GM12864 (cell line): Measurements from ENCODE around the gene PEX1.

Experiments
- DNase-seq: peaks from one replicate; pipeline ENCODE4 v3.0.0-alpha.2; 2011; ENCODE audit warnings: low read depth
- H3K4me3 ChIP-seq: 2 replicates; pipeline ENCODE4 v1.5.1; 2011; ENCODE audit warnings: mild to moderate bottlenecking, low read depth, low read length, control low read depth
- CTCF ChIP-seq: IDR thresholded peaks from 2 replicates; pipeline ENCODE4 v1.5.1; 2011; ENCODE audit warnings: low read depth, mild to moderate bottlenecking, moderate library complexity, low read length, control low read depth, inconsistent platforms; ENCODE audit errors: missing control alignments

The PEX1 gene

GRCh38 chr7:92466682-92467081, 61.6 kb downstream of the PEX1 start:
- DNase-seq, result no peak
- TF ChIP-seq CTCF, result no peak
- no peak overlapping the region for H3K4me3 ChIP-seq

- no peak for TF ChIP-seq CTCF
- H3K4me3 ChIP-seq, result no peak overlapping the region
- no peak for DNase-seq
Measured at GRCh38 chr7:92464515-92464914, 63.8 kb downstream of the PEX1 start.

GRCh38 chr7:92462560-92462959, 65.8 kb downstream of the PEX1 start:
- TF ChIP-seq CTCF, result no peak
- H3K4me3 ChIP-seq, result no peak overlapping the region
- no peak for DNase-seq

GRCh38 chr7:92461027-92462003, 67.0 kb downstream of the PEX1 start:
- H3K4me3 ChIP-seq, result no peak overlapping the region
- peak; percentile 7 for DNase-seq
- TF ChIP-seq CTCF, result peak; percentile 78

GRCh38 chr7:92460510-92460909, 67.8 kb downstream of the PEX1 start:
- no peak for TF ChIP-seq CTCF
- DNase-seq, result no peak

GRCh38 chr7:92460109-92460508, 68.2 kb downstream of the PEX1 start:
- H3K4me3 ChIP-seq, result no peak overlapping the region
- no peak for TF ChIP-seq CTCF
- no peak for DNase-seq

More at GRCh38 chr7:92460510-92460909, 67.8 kb downstream of the PEX1 start:
- H3K4me3 ChIP-seq, result no peak overlapping the region
